GM21515 (cell line): Measurements from ENCODE around the gene FIGN.

Experiments
- ATAC-seq: cut with Tn5 transposase; IDR thresholded peaks from one replicate; pipeline ENCODE4 v1.9.1; 2021; ENCODE audit not compliant: unreplicated experiment

FIGN gene

DNA sequence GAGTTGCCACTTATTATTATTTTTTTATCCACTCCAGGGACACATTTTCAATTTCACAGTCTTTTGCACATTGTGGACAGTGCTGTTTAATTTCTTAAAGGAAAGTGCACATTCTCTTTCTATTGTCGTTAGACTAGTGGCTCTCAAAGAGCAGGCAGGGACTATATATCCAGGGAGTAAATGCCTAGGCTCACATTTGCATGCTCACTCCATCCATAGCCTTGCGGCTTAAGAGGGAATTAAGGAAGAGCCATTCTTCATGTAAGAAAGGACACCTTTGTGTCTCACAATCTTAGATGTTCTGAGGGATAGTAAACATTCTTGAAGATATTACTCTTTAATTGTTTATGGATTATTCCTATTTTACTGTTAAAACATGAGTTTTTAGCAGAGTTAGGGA is 70.8 kb downstream of the FIGN start:
- no peak for ATAC-seq

DNA sequence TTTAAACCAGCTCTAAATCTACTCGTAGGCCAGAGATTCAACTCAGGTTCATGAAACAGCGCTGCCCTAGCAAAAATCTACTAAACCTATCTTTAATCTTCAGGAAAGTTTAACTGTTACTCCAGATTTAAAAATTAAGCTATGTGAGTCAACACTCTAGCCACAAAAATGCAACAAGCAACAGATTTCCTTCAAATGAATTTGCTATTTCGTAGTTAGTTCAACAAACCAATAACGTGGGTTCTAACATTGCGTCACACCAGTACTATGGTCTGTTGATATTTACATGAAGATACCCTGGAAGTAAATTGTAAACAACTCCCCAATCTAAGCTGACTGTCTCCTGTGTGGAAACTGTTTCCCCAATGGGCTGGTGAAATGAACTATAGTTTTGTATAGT is 71.2 kb downstream of the FIGN start:
- no peak for ATAC-seq

GRCh38 chr2:163662141-163662780 is 73.5 kb downstream of the FIGN start:
- no peak for ATAC-seq

DNA sequence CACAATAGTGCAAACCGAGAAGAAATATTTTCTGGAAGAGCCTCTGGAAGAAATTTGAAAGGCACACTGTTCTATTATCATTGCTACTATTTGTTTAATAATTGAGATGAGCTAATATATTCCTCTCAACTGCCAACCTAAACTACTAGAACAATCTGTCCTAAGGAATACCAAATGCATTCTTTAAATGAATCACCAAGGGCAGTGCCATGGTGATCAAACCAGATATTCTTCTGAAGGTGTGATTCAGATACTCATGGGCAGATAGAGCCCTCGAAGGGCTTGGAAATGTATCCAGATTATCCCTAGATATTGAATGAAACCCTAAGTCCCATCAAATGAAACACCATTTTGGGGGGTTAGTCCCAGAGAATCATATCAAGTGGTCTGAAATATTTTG is 76.6 kb downstream of the FIGN start:
- no peak for ATAC-seq

- ATAC-seq, result no peak
Measured at GRCh38 chr2:163658556-163658955, 77.3 kb downstream of the FIGN start.

GRCh38 chr2:163657281-163657656 is 78.5 kb downstream of the FIGN start:
- ATAC-seq, result no peak

DNA sequence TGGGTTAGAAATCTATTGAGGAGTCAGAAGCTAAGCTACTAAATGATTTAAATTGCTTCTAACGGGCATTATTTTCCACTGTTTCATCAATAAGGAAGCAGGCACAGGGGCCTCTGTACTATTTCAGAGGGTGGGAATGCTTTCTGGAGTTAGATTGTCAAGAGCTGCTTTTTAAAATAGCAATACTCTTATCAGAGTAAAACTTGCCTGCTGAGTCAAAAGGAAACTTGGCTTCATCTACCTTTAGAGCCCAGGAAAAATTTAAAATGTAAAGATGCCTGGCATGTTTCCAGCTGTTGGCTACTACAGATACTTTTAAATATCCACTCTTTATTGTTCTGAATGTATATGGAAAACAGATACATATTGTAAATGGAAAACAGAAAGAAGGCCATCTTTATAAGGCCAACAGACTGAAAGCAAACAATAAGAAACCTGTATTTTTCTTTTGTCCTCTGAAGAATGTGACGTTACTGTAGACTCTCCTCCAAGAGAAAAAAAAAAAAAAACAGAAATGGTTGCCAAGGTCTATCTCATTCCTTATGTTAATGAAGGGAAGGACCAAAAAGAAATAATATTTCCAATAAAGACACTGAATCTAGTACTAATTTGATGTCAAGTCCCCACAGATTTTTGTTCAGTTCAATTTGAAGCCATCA is 79.1 kb downstream of the FIGN start:
- ATAC-seq, result no peak

DNA sequence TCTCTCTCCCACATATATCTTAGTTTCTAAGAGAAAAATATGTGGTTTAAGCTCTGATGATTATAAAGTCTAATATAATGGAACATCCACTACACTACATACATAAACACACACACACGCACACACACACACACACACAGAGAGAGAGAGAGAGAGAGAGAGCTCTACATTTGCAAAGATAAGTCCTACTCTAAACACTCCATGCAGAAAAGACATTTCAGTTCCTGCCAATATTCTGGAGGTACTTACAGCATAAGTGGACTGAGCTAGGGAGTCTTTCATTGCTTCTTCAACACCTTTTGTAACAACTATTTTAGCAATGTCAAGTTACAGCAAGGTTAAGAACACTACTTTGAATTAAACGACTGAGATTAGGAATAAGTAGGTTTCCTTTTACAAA is 80.1 kb downstream of the FIGN start:
- ATAC-seq, result no peak

DNA sequence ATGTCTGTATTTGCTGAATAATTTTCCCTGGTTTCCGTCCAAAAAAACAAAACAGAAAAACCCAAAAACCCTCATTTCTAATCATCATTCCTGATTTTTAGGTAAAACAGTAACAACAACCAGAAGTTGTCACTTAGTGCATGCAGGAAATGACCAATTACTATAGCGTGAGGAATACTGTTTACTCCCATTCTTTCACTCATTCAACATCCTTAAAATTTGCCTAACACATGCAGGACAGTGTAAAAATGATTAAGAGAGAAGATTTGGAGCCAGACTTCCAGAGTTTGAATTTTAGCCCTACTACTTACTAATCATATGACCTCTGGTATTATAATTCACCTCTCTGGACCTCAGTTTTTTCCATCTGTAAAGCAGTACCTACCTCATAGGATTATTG is 83.1 kb downstream of the FIGN start:
- ATAC-seq, result no peak

DNA sequence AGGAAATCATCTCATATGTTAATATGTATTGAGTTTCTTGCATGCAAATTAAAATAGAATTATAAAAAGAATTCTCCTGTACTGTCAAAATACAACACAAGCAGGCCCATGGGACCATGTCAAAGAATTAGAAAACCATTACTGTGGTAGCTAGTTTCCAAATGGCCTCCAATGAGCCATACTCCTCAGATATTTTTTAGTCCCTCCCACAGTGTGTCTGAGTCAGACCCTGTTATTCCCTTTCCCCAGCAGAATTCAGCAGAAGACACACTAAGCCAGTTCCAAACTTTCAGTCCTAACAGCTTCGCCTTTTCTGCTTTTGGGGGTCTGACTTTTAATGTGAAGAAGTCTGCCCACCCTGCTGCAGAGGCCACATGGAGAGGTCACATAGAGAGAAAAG is 86.7 kb downstream of the FIGN start:
- no peak for ATAC-seq

GRCh38 chr2:163647300-163647699 is 88.5 kb downstream of the FIGN start:
- no peak for ATAC-seq

GRCh38 chr2:163646687-163647086 is 89.1 kb downstream of the FIGN start:
- no peak for ATAC-seq

- no peak for ATAC-seq
Measured at GRCh38 chr2:163644238-163644637, 91.6 kb downstream of the FIGN start.

DNA sequence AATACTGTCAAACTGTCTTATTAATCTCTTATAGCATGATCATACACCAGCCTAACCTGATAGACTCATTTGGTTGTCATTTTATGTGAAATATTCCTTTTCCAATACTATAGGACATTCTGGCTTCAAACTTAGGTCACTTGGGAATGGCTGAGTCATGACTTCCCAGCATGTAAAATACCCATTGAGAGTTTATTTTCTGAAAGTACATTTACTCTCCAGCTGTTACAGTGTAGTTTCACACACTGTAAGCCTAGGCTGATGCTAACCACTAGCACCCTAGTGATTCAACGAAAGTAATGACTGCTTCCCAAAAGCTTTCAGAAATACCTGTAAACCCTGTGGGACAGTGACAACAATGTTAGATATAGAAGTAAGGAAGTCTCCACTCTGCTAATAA is 93.8 kb downstream of the FIGN start:
- ATAC-seq, result no peak

DNA sequence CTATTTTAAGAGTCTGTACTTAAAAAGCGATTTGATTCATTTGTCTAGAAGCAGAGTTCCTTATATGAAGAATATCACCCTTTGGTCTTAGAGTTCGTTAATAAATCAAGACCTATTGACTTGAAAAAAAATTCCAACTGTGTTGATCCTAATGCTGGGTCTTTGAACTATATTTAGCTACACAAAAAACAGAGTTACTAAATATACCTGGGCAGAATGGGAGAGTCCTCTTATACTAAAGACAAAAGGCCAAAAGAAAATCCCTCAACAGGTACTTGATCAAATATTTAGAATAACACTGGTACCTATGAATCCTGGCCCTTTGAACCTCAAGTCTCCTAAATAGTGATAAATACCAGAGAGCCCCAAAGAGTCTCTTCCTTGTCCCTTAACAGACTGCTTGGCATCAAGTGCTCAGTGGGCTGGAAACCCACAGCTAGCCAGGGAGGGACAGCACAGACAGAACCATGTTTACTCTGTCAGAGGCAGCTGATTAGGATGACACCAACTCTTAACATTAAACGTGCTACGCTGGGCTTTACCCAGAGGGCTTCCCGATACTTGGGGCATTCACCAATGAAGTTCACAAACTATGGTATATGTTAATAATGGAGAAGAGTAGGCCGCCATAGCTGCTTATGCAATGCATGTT is 95.1 kb downstream of the FIGN start:
- ATAC-seq, result no peak

GRCh38 chr2:163637871-163638270 is 97.9 kb downstream of the FIGN start:
- no peak for ATAC-seq

DNA sequence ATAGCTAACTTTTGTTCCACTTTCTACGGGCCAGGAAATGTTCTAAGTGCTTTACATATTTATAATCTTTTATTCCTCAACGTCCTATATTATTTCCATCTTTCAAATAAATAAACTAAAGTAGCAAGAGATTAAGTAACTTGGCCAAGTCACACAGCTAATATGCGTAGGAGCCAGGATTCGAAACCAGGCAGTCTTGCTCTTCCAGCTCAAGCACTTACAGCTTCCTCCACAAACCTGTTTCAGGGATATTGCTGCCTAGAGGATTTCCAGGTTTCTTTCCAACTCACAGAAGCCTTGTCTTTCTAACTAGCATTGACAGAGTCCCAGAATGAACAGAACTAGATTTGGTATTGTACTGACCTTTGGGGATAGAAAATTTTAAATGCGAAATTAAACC is 102.5 kb downstream of the FIGN start:
- no peak for ATAC-seq

GRCh38 chr2:163630836-163631235 is 105.0 kb downstream of the FIGN start:
- no peak for ATAC-seq

DNA sequence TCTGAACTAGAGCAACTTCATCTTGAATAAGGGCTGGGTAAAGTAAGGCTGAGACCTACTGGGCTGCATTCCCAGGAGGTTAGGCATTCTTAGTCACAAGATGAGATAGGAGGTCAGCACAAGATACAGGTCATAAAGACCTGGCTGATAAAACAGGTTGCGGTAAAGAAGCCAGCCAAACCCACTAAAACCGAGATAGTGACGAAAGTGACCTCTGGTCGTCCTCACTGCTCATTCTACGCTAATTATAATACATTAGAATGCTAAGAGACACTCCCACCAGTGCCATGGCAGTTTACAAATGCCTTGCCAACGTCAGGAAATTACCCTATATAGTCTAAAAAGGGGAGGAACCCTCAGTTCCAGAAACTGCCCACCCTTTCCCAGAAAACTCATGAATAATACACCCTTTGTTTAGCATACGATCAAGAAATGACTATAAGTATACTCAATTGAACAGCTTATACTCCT is 109.1 kb downstream of the FIGN start:
- ATAC-seq, result no peak

GRCh38 chr2:163626208-163626607 is 109.6 kb downstream of the FIGN start:
- ATAC-seq, result no peak

DNA sequence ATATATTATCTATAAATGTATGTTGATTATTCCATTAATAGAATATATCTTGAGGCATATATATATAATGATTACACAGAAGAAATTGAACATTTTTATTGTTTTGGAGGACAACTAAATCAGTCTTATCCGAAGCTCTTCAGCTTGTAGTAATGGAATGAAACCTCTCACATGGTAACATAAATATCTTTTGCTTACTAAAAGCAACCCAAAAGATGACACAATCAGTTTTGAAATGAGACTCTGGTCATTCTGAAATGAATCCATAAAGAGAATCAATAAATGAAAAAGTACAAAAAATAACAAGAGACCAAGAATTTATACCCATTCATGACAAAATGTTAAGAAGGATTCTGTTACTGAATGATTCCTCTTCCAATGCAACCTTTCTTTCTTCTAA is 110.2 kb downstream of the FIGN start:
- ATAC-seq, result no peak

DNA sequence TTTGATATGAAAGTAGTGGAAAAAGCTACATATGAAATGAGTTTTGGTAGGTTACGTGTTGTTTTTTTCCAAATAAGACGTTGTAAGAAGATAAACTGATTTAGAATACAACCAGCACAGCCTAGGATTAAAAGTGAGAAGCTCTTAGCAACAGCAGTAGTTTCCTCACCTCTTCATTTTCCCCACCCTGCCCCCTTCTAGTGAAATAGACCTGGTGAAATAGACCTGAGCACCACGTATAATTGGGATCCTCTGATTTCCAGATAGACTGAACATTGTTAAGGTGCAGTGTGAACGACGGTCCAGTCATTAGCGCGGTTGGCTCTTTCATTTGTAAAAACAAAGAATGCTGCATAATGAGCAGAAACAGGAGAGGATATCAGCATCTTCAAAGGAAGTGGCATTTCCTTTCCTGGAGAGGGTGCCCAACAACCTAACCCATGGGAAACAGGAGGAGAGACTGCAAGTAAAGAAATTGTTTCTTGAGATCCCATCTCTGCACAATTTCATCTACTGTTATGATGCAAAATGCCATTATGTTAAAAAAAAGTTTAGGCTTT is 114.3 kb downstream of the FIGN start:
- no peak for ATAC-seq
